WTC11 (cell line): ENCODE measurements around the gene PSMD6.

ENCODE experiments used
- ATF2 ChIP-seq: sonication (generic); formaldehyde crosslinking; IDR thresholded peaks from 2 replicates; pipeline ENCODE4 v1.8.1; 2022; ENCODE audit warnings: low read depth, missing genetic modification reagents, borderline replicate concordance
- ATF3 ChIP-seq: sonication (generic); formaldehyde crosslinking; conservative IDR thresholded peaks from 2 replicates; pipeline ENCODE4 v1.8.1; 2022; ENCODE audit warnings: mild to moderate bottlenecking, missing genetic modification reagents
- CTCF ChIP-seq: fragments of 200-600 bp; IDR thresholded peaks from 2 replicates; pipeline ENCODE4 v1.8.0; 2022; ENCODE audit warnings: antibody characterized with exemption
- FOXP4 ChIP-seq: sonication (generic); formaldehyde crosslinking; IDR thresholded peaks from 2 replicates; pipeline ENCODE4 v1.8.0; 2022; ENCODE audit warnings: mild to moderate bottlenecking, missing genetic modification reagents
- HMGXB4 ChIP-seq: sonication (generic); formaldehyde crosslinking; IDR thresholded peaks from 2 replicates; pipeline ENCODE4 v1.8.1; 2023; ENCODE audit warnings: mild to moderate bottlenecking, moderate library complexity, missing genetic modification reagents
- IRF2 ChIP-seq: sonication (generic); formaldehyde crosslinking; IDR thresholded peaks from 2 replicates; pipeline ENCODE4 v1.8.0; 2022; ENCODE audit warnings: low read depth, missing genetic modification reagents, borderline replicate concordance
- NR2C2 ChIP-seq: sonication (generic); formaldehyde crosslinking; IDR thresholded peaks from 2 replicates; pipeline ENCODE4 v1.8.0; 2022; ENCODE audit warnings: mild to moderate bottlenecking, missing genetic modification reagents
- SP1 ChIP-seq: sonication (generic); formaldehyde crosslinking; conservative IDR thresholded peaks from 2 replicates; pipeline ENCODE4 v1.8.1; 2022; ENCODE audit warnings: missing genetic modification reagents
- ZNF263 ChIP-seq: sonication (generic); formaldehyde crosslinking; IDR thresholded peaks from 2 replicates; pipeline ENCODE4 v1.8.1; 2022; ENCODE audit warnings: low read depth, mild to moderate bottlenecking, moderate library complexity, missing genetic modification reagents

- TF ChIP-seq SP1 (CRISPR knock-in tag) = no peak
- no peak for TF ChIP-seq IRF2
- no peak for TF ChIP-seq FOXP4 (CRISPR knock-in tag)
- no peak for TF ChIP-seq CTCF
- no peak for TF ChIP-seq ATF3
- no peak for TF ChIP-seq ATF2
- TF ChIP-seq NR2C2 = no peak
- TF ChIP-seq ZNF263 (CRISPR knock-in tag) = no peak
- no peak for TF ChIP-seq HMGXB4
These were observed 34.4 kb downstream of the PSMD6 start for GRCh38 chr3:63988943-63989342.
